ENCODE data around the gene TOR1B.

Gene TOR1B

GRCh38 chr9:129858167-129858962 is 55.4 kb downstream of the TOR1B start:
- CTCF ChIA-PET, result no interaction called here
- no peak for DNase-seq (ENCODE audit: low spot score)
- no peak for TF ChIP-seq CTCF (conservative IDR thresholded peaks at IDR 0.05; ENCODE audit: low read depth)
- POLR2A ChIA-PET (ENCODE audit: low non-redundant PET), result no interaction called here
- H3K27ac ChIP-seq, result no peak overlapping the region
